Cardiac fibroblast (primary cell): Measurements from ENCODE around the gene CYB5D1.

Source experiments
- DNase-seq, 2 donors: peaks; one replicate each; pipeline versions ENCODE4 v3.0.0 to v3.0.0-alpha.2; 2010; ENCODE audit warnings: low read depth in 2 of 2
- H3K4me3 ChIP-seq, 2 donors: replicated peaks in 1 of 2; 1 replicate in 1 of 2; 2 replicates in 1 of 2; pipeline ENCODE4 v1.5.1; 2011; ENCODE audit warnings: low read depth in 2 of 2, low read length in 2 of 2, mild to moderate bottlenecking in 2 of 2, moderate library complexity in 1 of 2
- TF ChIP-seq, protein P1 (sequence below): IDR thresholded peaks from one replicate; pipeline ENCODE4 v1.5.1; 2011; ENCODE audit warnings: low read depth, mild to moderate bottlenecking, low read length, inconsistent platforms

The CYB5D1 gene

DNA sequence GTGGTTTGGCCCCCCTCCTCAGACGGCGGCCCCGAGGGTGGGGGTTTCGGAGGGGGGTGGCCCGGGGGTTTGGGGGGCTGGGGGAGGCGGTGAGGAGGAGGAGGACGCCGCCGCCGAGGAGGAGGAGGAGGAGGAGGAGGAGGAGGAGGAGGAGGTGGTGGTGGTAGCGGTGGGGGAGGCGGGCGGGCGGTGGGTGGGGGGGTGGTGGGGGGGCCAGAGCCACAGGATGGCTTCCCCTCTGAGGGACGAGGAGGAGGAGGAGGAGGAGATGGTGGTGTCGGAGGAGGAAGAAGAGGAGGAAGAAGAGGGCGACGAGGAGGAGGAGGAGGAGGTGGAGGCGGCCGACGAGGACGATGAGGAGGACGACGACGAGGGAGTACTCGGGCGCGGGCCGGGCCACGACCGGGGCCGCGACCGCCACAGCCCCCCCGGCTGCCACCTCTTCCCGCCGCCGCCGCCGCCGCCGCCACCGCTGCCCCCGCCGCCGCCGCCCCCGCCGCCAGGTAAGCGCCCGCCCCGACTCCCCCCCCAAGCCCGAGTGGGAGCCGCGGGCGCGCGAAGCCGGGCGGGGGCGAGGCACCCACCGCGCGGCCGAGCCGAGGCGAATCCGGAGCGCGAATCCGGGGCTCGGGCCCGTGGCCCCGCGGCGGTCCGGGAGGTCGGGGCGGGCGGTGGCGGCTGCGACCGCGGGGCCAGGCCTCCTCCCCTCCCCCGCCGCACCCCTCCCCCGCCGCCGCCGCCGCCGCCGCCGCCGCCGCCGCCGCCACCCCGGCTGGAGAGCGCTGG lies 27.0 kb downstream of the CYB5D1 start:
- TF ChIP-seq, protein P1, sequence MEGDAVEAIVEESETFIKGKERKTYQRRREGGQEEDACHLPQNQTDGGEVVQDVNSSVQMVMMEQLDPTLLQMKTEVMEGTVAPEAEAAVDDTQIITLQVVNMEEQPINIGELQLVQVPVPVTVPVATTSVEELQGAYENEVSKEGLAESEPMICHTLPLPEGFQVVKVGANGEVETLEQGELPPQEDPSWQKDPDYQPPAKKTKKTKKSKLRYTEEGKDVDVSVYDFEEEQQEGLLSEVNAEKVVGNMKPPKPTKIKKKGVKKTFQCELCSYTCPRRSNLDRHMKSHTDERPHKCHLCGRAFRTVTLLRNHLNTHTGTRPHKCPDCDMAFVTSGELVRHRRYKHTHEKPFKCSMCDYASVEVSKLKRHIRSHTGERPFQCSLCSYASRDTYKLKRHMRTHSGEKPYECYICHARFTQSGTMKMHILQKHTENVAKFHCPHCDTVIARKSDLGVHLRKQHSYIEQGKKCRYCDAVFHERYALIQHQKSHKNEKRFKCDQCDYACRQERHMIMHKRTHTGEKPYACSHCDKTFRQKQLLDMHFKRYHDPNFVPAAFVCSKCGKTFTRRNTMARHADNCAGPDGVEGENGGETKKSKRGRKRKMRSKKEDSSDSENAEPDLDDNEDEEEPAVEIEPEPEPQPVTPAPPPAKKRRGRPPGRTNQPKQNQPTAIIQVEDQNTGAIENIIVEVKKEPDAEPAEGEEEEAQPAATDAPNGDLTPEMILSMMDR: no peak
- no peak for DNase-seq
- H3K4me3 ChIP-seq: peak overlapping the region; percentile 85 to 86

DNA sequence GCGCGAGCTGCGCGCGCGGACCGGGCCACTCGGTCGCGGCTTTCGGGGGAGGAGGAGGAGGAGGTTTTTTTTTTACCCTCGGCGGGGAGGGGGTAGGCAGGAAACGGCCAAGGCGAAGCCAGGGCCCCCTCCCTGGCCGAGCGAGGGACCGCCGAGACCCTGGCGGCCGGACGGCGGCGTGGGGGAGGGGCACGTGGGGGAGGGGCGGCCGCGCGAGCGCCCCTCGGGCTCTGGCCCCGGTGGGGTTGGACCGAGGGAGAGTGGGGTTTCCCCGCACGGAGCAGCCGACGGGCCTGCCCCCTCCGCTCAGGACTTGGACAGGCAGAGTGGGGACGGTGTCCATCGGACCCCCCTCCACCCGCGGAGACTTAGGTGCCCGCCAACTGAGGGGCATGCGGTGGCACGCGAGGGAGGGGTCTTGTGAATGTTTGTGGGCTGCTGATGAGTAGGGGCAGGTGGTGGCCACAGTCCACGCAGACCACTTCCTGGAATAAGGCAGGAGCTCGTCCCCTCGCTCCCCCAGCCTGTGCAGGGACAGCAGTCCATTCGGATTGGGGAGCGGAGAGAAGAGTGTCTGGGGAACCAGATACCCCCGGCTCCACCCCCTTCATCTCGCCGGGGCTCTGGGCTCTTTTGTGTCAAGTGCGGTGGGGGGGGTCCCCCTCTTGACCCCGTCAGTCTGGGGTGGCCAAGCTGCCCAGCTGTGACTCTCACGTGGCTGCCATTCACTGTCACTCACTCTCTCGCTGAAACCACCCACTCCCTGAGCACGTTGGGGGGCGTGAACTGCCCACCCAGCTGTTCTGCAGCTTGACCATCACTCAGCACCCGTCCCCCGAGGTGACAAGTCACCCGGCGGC lies 27.8 kb downstream of the CYB5D1 start:
- TF ChIP-seq, protein P1: no peak
- DNase-seq: peak; percentile 10 to 38
- peak overlapping the region; percentile 85 to 86 for H3K4me3 ChIP-seq

DNA sequence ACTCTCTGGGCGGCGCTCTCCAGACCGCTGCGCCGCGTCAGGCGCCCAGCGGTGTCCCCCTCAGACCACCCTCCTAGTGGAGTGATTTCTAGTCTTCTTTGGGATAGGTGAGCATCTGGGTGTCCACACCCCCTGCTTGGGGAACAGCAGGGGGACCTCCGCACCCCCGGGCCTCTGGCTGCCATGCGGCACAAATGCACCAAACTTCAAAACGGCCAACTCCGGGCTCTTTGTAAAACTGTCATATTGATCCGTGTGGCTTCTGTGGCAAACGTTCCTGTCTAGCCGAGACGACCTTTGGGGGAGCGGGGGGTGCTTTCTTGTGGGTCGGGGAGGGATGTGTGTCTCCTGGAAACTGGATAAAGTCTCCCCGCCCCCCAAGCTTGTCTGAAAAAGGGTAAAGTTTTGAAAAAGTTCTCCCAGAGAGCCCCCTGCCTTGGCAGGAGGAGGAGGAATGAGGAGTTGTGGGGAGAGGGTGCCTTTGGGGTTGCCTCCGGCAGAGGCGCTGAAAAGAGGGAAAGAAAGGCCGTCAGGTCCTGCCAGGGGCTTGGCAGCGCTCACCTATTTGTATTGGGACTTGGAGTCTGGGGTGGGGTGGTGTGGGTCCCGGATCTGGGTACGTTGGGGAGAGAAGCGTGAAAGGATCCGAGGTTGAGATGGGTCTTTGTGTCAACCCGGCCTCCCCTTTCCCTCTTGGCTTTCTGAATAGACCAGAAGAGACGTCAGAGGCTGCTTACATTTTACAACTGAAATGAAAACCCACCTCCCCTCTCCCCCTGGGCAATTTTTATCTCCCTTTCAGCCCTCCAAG lies 28.6 kb downstream of the CYB5D1 start:
- DNase-seq: peak; percentile 16 to 28
- TF ChIP-seq, protein P1: peak; percentile 26
- peak overlapping the region; percentile 85 to 86 for H3K4me3 ChIP-seq

DNA sequence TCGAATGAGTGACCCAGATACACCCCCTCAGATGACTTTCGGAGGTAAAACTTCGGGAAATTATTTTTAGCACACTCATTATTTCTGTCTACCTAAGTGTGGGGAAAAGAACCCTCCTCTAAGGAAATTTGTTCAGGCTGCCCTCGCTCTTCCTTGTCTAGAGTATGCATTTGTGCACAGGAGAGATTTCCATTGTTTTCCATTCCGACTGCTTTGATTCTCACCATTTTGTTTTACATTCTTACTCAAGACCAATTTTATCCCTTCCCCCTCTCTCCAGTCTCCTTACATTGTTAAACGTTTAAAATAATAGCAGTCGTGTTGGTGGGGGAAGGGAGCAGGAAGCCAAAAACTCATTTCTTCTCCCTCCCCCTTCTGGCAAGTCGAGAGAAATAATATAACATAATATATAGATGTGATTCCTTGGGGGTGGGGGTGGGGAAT lies 29.3 kb downstream of the CYB5D1 start:
- H3K4me3 ChIP-seq: peak overlapping the region; percentile 85 to 86
- TF ChIP-seq, protein P1: no peak
- no peak for DNase-seq

DNA sequence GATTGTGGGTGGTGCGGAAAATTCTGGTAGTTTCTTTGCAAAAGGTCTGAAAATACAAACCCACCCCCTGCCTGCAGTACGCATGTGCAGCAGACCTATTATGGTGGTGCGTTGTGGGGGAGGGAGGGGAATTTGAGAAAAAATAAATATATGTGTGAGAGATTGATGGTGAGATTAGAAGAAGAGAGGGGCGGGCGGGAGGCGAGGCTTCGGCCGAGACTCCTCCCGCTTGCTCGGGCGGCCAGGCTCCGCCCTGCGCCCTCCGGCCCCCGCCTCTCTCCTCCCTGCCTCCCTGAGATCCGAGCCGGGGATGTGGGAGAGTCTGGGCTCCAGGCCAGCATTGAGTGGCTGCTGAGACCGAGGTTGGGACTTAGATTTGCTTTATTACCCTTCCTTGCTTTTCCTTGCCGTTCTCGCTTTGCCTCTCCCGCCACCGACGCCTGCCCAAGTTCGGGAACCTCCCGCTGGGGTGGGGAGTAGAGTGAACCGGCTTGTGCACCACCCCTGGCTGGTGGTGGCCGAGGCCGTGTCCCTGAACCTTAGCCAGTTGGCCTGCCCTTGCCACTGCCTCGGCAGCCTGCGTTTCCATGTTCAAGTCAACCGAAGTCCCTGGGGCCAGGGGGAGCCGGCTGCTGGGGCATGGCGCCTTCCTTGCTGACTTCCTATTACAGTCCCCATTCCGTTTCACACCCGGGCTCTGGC lies 29.8 kb downstream of the CYB5D1 start:
- peak; percentile 98 for DNase-seq
- peak overlapping the region; percentile 85 to 86 for H3K4me3 ChIP-seq
- TF ChIP-seq, protein P1: no peak
